ENCODE results near the gene POLA1.

POLA1 gene

GRCh38 chrX:24876530-24877287 is 183.0 kb downstream of the POLA1 start:
- in situ Hi-C loops (cut with HindIII; ENCODE audit: low sequenced_read_pairs), result no loop called here
- DNase-seq (ENCODE audit: low read depth), result no peak
- TF ChIP-seq, protein P1, sequence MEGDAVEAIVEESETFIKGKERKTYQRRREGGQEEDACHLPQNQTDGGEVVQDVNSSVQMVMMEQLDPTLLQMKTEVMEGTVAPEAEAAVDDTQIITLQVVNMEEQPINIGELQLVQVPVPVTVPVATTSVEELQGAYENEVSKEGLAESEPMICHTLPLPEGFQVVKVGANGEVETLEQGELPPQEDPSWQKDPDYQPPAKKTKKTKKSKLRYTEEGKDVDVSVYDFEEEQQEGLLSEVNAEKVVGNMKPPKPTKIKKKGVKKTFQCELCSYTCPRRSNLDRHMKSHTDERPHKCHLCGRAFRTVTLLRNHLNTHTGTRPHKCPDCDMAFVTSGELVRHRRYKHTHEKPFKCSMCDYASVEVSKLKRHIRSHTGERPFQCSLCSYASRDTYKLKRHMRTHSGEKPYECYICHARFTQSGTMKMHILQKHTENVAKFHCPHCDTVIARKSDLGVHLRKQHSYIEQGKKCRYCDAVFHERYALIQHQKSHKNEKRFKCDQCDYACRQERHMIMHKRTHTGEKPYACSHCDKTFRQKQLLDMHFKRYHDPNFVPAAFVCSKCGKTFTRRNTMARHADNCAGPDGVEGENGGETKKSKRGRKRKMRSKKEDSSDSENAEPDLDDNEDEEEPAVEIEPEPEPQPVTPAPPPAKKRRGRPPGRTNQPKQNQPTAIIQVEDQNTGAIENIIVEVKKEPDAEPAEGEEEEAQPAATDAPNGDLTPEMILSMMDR (IDR thresholded peaks at IDR 0.05; ENCODE audit: low read depth, low read length, missing control alignments), result no peak
- H3K4me3 ChIP-seq (ENCODE audit: low read depth, low read length), result no peak overlapping the region

GRCh38 chrX:24877288-24877664 is 183.6 kb downstream of the POLA1 start:
- no peak for DNase-seq (ENCODE audit: low read depth)
- in situ Hi-C loops (cut with HindIII; ENCODE audit: low sequenced_read_pairs), result no loop called here
- TF ChIP-seq, protein P1 (IDR thresholded peaks at IDR 0.05; ENCODE audit: low read depth, low read length, missing control alignments), result no peak
- H3K4me3 ChIP-seq (ENCODE audit: low read depth, low read length), result no peak overlapping the region

DNA sequence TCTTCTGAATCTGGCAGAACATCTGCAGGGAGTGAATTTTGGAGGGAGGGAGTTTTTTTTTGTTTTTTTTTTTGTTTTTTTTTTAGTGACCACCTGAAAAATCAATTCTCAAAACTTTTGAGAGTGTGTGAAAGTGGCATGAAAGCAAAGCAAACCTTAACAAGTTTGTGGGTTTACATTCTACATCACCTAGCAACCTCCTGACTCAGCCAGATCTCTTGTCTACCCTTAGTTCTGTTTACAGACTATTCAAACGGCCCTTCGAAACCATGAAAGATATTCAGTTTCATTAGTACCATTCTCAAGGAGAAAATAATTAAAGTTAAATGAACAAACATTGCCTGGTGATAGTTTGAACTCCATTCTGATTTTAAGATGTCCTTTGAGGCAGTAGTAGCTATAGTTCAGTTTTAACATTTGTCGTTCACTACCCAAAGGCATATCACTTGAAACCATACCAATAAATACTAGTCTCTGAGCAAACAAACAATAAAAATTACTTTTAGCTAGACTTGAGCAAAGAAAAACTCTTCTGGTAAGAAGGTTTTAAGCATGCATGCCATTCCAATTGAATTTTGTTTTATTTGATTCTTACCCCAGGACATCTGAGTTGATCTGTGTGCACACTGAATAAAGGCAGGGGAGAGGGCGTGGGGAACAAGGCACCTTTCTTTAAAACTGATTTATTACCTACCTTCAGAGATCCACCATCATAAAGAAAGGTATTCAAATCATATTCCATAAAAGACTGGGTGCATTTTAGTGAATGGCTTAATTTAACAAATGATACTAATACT is 184.3 kb downstream of the POLA1 start:
- DNase-seq (ENCODE audit: low read depth), result peak; percentile 16
- no peak overlapping the region for H3K4me3 ChIP-seq (ENCODE audit: low read depth, low read length)
- in situ Hi-C loops (cut with HindIII; ENCODE audit: low sequenced_read_pairs), result no loop called here
- TF ChIP-seq, protein P1 (IDR thresholded peaks at IDR 0.05; ENCODE audit: low read depth, low read length, missing control alignments), result no peak

- in situ Hi-C loops (cut with HindIII; ENCODE audit: low sequenced_read_pairs), result no loop called here
- no peak overlapping the region for H3K4me3 ChIP-seq (ENCODE audit: low read depth, low read length)
- no peak for DNase-seq (ENCODE audit: low read depth)
- TF ChIP-seq, protein P1 (IDR thresholded peaks at IDR 0.05; ENCODE audit: low read depth, low read length, missing control alignments), result no peak
Measured at GRCh38 chrX:24879679-24880078, 186.0 kb downstream of the POLA1 start.

GRCh38 chrX:24886916-24887315 is 193.2 kb downstream of the POLA1 start:
- H3K4me3 ChIP-seq (ENCODE audit: low read depth, low read length), result no peak overlapping the region
- in situ Hi-C loops (cut with HindIII; ENCODE audit: low sequenced_read_pairs), result no loop called here
- TF ChIP-seq, protein P1 (IDR thresholded peaks at IDR 0.05; ENCODE audit: low read depth, low read length, missing control alignments), result no peak
- no peak for DNase-seq (ENCODE audit: low read depth)

GRCh38 chrX:24890677-24891076 is 197.0 kb downstream of the POLA1 start:
- in situ Hi-C loops (cut with HindIII; ENCODE audit: low sequenced_read_pairs), result no loop called here
- TF ChIP-seq, protein P1 (IDR thresholded peaks at IDR 0.05; ENCODE audit: low read depth, low read length, missing control alignments), result no peak
- DNase-seq (ENCODE audit: low read depth), result no peak
- H3K4me3 ChIP-seq (ENCODE audit: low read depth, low read length), result no peak overlapping the region

All from astrocyte of the cerebellum (primary cell).